SK-N-SH (cell line): ENCODE data around the gene PLCH1. TPM values are rescaled to one million over a fixed set of nuclear protein-coding genes. Genes with fewer than 3 reads are reported as not detected.

Experiments used
- CTCF ChIA-PET: fragments of 300-600, 350-600 bp; formaldehyde crosslinking; extraction: SDS; loops from one replicate; lab custom pipeline; 2021; lab: Yijun Ruan, JAX
- POLR2A ChIA-PET: fragments of 350-600 bp; sonication (Branson Sonifier 250); formaldehyde crosslinking; extraction: SDS; loops from one replicate; lab custom pipeline; 2020; ENCODE audit warnings: antibody characterized with exemption, inconsistent platforms; lab: Yijun Ruan, JAX
- DNase-seq: peaks from one replicate; pipeline ENCODE4 v3.0.0; 2012
- H2AFZ ChIP-seq: fragments of 200-600 bp; sonication (generic); 2 replicates; pipeline ENCODE4 v1.8.1; 2016; ENCODE audit warnings: antibody characterized with exemption, mild to moderate bottlenecking, low read depth
- H3F3A ChIP-seq: fragments of 200-600 bp; sonication (generic); replicated peaks from 2 replicates; pipeline ENCODE3; 2016; ENCODE audit warnings: antibody characterized with exemption, mild to moderate bottlenecking; ENCODE audit not compliant: insufficient read depth
- H3K27ac ChIP-seq, 2 experiments: fragments of 200-500 bp in 1 of 2; fragments of 200-600 bp in 1 of 2; sonication (Bioruptor generic) in 1 of 2; sonication (generic), shearing (Covaris generic) in 1 of 2; 2 replicates each; pipeline versions ENCODE4 v1.5.1 to v1.6.1; 2014 to 2016; ENCODE audit warnings: low read depth in 2 of 2, inconsistent platforms in 1 of 2, low read length in 1 of 2, mild to moderate bottlenecking in 1 of 2, mixed read lengths in 1 of 2
- H3K27me3 ChIP-seq: fragments of 200-600 bp; sonication (generic), shearing (Covaris generic); 2 replicates; pipeline ENCODE4 v1.6.1; 2016; ENCODE audit warnings: mixed run types; ENCODE audit not compliant: insufficient read depth
- H3K36me3 ChIP-seq, 2 experiments: fragments of 200-500 bp in 1 of 2; fragments of 200-600 bp in 1 of 2; sonication (Bioruptor generic) in 1 of 2; sonication (generic) in 1 of 2; replicated peaks in 1 of 2; 2 replicates each; pipeline versions ENCODE3 to v1.5.1; 2014 to 2016; ENCODE audit warnings: low read length in 1 of 2, mild to moderate bottlenecking in 1 of 2; ENCODE audit not compliant: insufficient read depth in 2 of 2, control insufficient read depth in 1 of 2
- H3K4me1 ChIP-seq, 2 experiments: fragments of 200-500 bp in 1 of 2; fragments of 200-600 bp in 1 of 2; sonication (Bioruptor generic) in 1 of 2; sonication (generic), shearing (Covaris generic) in 1 of 2; 2 replicates each; pipeline versions ENCODE4 v1.5.1 to v1.6.1; 2014 to 2016; ENCODE audit warnings: low read depth in 1 of 2, low read length in 1 of 2, mixed run types in 1 of 2; ENCODE audit not compliant: insufficient read depth in 2 of 2, control insufficient read depth in 1 of 2
- H3K4me2 ChIP-seq: fragments of 200-600 bp; sonication (generic), shearing (Covaris generic); 2 replicates; pipeline ENCODE4 v1.6.1; 2017; ENCODE audit warnings: mixed run types
- H3K4me3 ChIP-seq, 2 experiments: fragments of 200-500 bp in 1 of 2; fragments of 200-600 bp in 1 of 2; sonication (Bioruptor generic) in 1 of 2; sonication (generic), shearing (Covaris generic) in 1 of 2; 2 replicates each; pipeline versions ENCODE4 v1.5.1 to v1.8.1; 2014 to 2016; ENCODE audit warnings: low read depth in 2 of 2, inconsistent platforms in 1 of 2, low read length in 1 of 2, mild to moderate bottlenecking in 1 of 2, mixed read lengths in 1 of 2, moderate library complexity in 1 of 2
- H3K79me2 ChIP-seq: fragments of 200-600 bp; sonication (generic); 2 replicates; pipeline ENCODE4 v1.8.1; 2017; ENCODE audit warnings: mild to moderate bottlenecking; ENCODE audit not compliant: insufficient read depth
- H3K9ac ChIP-seq: fragments of 200-600 bp; sonication (generic); 2 replicates; pipeline ENCODE4 v1.6.1; 2017; ENCODE audit warnings: mixed run types
- H3K9me2 ChIP-seq: fragments of 200-600 bp; sonication (generic); 2 replicates; pipeline ENCODE4 v1.6.1; 2017; ENCODE audit warnings: mixed run types
- H3K9me3 ChIP-seq: fragments of 200-600 bp; sonication (generic); 2 replicates; pipeline ENCODE4 v1.6.1; 2017; ENCODE audit warnings: mixed run types, mild to moderate bottlenecking, moderate library complexity
- H4K20me1 ChIP-seq: fragments of 200-600 bp; sonication (generic); 2 replicates; pipeline ENCODE4 v1.6.1; 2017; ENCODE audit warnings: mild to moderate bottlenecking, mixed run types; ENCODE audit not compliant: insufficient read depth
- ELF1 ChIP-seq: IDR thresholded peaks from 2 replicates; pipeline ENCODE4 v1.4.0; 2012
- EP300 ChIP-seq, 2 experiments: IDR thresholded peaks; 2 replicates each; pipeline versions ENCODE4 v1.4.0 to v1.6.1; 2012; ENCODE audit warnings: borderline replicate concordance in 1 of 2, low read depth in 1 of 2, low read length in 1 of 2
- EZH2phosphoT487 ChIP-seq: fragments of 200-600 bp; sonication (generic); IDR thresholded peaks from 2 replicates; pipeline ENCODE4 v1.6.1; 2017; ENCODE audit warnings: low read depth, mixed run types, mild to moderate bottlenecking, antibody characterized with exemption, moderate library complexity, borderline replicate concordance
- GABPA ChIP-seq: IDR thresholded peaks from 2 replicates; pipeline ENCODE4 v1.4.0; 2012; ENCODE audit warnings: low read depth, mild to moderate bottlenecking
- IRF3 ChIP-seq: fragments of 150-350 bp; IDR thresholded peaks from 2 replicates; pipeline ENCODE4 v1.6.1; 2016; ENCODE audit warnings: mild to moderate bottlenecking, low read depth, low read length
- MXI1 ChIP-seq: IDR thresholded peaks from 2 replicates; pipeline ENCODE4 v1.6.1; 2012; ENCODE audit warnings: mild to moderate bottlenecking, low read depth, low read length, improper control_type of control experiment
- NFIC ChIP-seq: IDR thresholded peaks from 2 replicates; pipeline ENCODE4 v1.4.0; 2012; ENCODE audit warnings: borderline replicate concordance
- NRF1 ChIP-seq: IDR thresholded peaks from 2 replicates; pipeline ENCODE4 v1.6.1; 2012; ENCODE audit warnings: low read depth, mild to moderate bottlenecking, low read length
- PBX3 ChIP-seq: IDR thresholded peaks from 2 replicates; pipeline ENCODE4; 2012
- TAF1 ChIP-seq: IDR thresholded peaks from 2 replicates; pipeline ENCODE4 v1.6.1; 2012; ENCODE audit warnings: low read depth, mild to moderate bottlenecking, low read length, moderate library complexity, borderline replicate concordance
- ZBTB33 ChIP-seq: IDR thresholded peaks from 2 replicates; pipeline ENCODE4 v1.4.0; 2012; ENCODE audit warnings: low read depth, borderline replicate concordance
- WGBS: methylation state at CpG from one replicate; pipeline ENCODE4 v1.1.6; 2017; ENCODE audit warnings: low lambda C conversion rate; 5-methylcytosine and 5-hydroxymethylcytosine counted together
- polyA plus RNA-seq, 3 experiments: library from polyadenylated mRNA; depleted of rRNA; stranded (reverse); fragments of >200 nt; gene quantifications; 2 replicates each; pipeline ENCODE4 v1.2.3, GENCODE V29; 2012

Gene PLCH1
- polyA plus RNA-seq, 1 of the 3 experiments (the other 2 are of a cell fraction), result 0.26 TPM

GRCh38 chr3:155651489-155652218 is 93.2 kb downstream of the PLCH1 start:
- WGBS, result 72% methylated on average over 3 of the region's 3 CpGs
- no peaks in the 10 kb centered on the region for H3F3A ChIP-seq

More at GRCh38 chr3:155651489-155652218, 93.2 kb downstream of the PLCH1 start:
- no peak for DNase-seq
- H3K9ac ChIP-seq, result no peak overlapping the region
- no peak overlapping the region for H2AFZ ChIP-seq
- ChIA-PET CTCF (interaction anchor here (0.6 to 1.4 kb wide), 3 partner anchors 10 to 1550 kb away, joined by 3 read pairs; no protein-coding TSS in a partner anchor), POLR2A (no interaction called here)
- no peaks in the 10 kb centered on the region for H3K4me1 ChIP-seq
- TF ChIP-seq IRF3 (no peak), GABPA (no peak), MXI1 (no peak), EZH2phosphoT487 (no peak), ZBTB33 (no peak), ELF1 (no peak), EP300 (IDR thresholded peaks at IDR 0.05; ENCODE audit: borderline replicate concordance in 1 of 2, low read depth in 1 of 2, low read length in 1 of 2) (no peak), TAF1 (no peak), PBX3 (no peak), NFIC (no peak), NRF1 (no peak)
- H3K9me3 ChIP-seq, result no peaks in the 10 kb centered on the region
- H3K4me2 ChIP-seq, result no peak overlapping the region
- no peak overlapping the region for H3K27ac ChIP-seq
- H3K4me3 ChIP-seq, result no peak overlapping the region
- H3K27me3 ChIP-seq, result no peaks in the 10 kb centered on the region
- no peaks in the 10 kb centered on the region for H3K36me3 ChIP-seq
- no peaks in the 10 kb centered on the region for H3K79me2 ChIP-seq
- H3K9me2 ChIP-seq, result no peaks in the 10 kb centered on the region
- H4K20me1 ChIP-seq, result no peaks in the 10 kb centered on the region
